Thoracic aorta (tissue), 2 donors: ENCODE measurements around the gene ARHGAP24. TPM values are rescaled to one million over a fixed set of nuclear protein-coding genes. Genes with fewer than 3 reads are reported as not detected.

Experiments
- ATAC-seq: fragments of 150-250 bp; one replicate; pipeline ENCODE4 v1.8.0; 2017; ENCODE audit warnings: low read depth; ENCODE audit not compliant: insufficient number of reproducible peaks, low FRiP score
- DNase-seq: peaks from one replicate; pipeline ENCODE4 v3.0.0-alpha.2; 2020; ENCODE audit warnings: low spot score
- H3K27ac ChIP-seq, 2 donors: fragments of 200-600 bp; sonication (generic); 1 replicate in 1 of 2; 2 replicates in 1 of 2; pipeline ENCODE4 v1.5.1; 2016; ENCODE audit warnings: mild to moderate bottlenecking in 2 of 2, moderate library complexity in 2 of 2
- H3K27me3 ChIP-seq: fragments of 200-600 bp; sonication (generic); replicated peaks from 2 replicates; pipeline ENCODE4 v1.6.0; 2016; ENCODE audit warnings: mild to moderate bottlenecking; ENCODE audit not compliant: insufficient read depth
- H3K36me3 ChIP-seq: fragments of 200-600 bp; sonication (generic); one replicate; pipeline ENCODE4 v1.5.1; 2016
- H3K4me1 ChIP-seq, 2 donors: fragments of 200-600 bp; sonication (generic); 1 replicate in 1 of 2; 2 replicates in 1 of 2; pipeline versions ENCODE4 v1.5.1 to v1.6.0; 2016; ENCODE audit warnings: low read depth in 2 of 2, mild to moderate bottlenecking in 1 of 2; ENCODE audit not compliant: control insufficient read depth in 1 of 2
- H3K4me3 ChIP-seq: fragments of 200-600 bp; sonication (generic); 2 replicates; pipeline ENCODE4 v1.5.1; 2016; ENCODE audit warnings: mild to moderate bottlenecking
- H3K9me3 ChIP-seq: fragments of 200-600 bp; sonication (generic); 2 replicates; pipeline ENCODE4 v1.5.1; 2016
- CTCF ChIP-seq: fragments of 200-600 bp; sonication (generic); IDR thresholded peaks from one replicate; pipeline ENCODE4 v1.5.1; 2019; ENCODE audit warnings: antibody characterized with exemption
- total RNA-seq, 2 donors: library from RNA; depleted of rRNA; stranded (reverse); fragments of >200 nt; gene quantifications; one replicate each; pipeline versions ENCODE4 v1.1.0 to v1.2.3, GENCODE V29; 2016

Gene ARHGAP24
- total RNA-seq, 2 donors from 2014 or later, result 30.1 to 43.6 TPM

DNA sequence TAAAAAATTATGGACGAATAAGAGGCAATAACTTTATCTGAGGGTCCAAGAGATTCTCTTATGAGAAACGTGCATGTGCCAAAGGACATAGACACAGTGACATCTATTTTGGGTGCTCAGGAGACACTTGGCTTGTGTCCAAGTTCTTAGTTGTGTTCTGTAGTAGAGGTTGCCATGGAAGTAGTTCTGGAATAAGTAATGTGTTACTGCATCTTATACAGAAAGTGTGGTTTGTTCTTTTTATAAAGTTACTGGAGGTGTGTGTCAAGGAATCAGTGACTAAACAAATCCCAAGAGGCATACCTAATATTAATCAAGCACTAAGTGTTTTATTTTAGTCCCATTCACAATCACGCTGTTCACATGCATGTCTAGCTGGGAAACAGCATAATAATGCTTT lies 305.7 kb downstream of the ARHGAP24 start:
- Histone ChIP-seq H3K36me3 (no peaks in the 10 kb centered on the region), H3K27ac (peak overlapping the region in 1 of 2 donors; percentile 31), H3K4me3 (peak overlapping the region; percentile 30), H3K9me3 (no peaks in the 10 kb centered on the region), H3K27me3 (no peaks in the 10 kb centered on the region), H3K4me1 (peaks cover 16 to 36% of the 10 kb centered on the region in 2 donors)
- DNase-seq (no peak), ATAC-seq (peak; percentile 30)
- no peak for TF ChIP-seq CTCF

DNA sequence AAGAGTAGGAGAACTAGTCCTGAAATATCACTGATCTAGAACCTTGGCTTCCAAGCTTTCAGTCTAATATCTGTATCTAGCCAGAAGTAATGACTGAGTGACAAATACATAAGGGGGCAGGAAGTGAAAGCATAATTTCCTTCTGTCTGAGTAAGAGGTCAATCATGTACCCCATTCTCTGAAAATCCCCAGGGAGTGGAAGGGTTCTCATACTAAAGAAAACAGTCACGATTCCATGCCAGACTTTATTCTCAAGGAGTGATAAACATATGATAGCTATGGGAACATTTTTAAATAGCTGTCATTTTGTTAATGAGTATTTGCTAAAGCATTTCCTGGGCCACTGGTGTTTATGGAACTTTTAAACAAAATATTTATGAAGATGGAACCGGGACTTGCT lies 308.5 kb downstream of the ARHGAP24 start:
- Histone ChIP-seq H3K9me3 (no peaks in the 10 kb centered on the region), H3K4me3 (no peak overlapping the region), H3K36me3 (no peaks in the 10 kb centered on the region), H3K27me3 (no peaks in the 10 kb centered on the region), H3K27ac (peak overlapping the region in 1 of 2 donors; percentile 52), H3K4me1 (peaks cover 19 to 40% of the 10 kb centered on the region in 2 donors)
- DNase-seq (no peak), ATAC-seq (peak; percentile 54)
- no peak for TF ChIP-seq CTCF

DNA sequence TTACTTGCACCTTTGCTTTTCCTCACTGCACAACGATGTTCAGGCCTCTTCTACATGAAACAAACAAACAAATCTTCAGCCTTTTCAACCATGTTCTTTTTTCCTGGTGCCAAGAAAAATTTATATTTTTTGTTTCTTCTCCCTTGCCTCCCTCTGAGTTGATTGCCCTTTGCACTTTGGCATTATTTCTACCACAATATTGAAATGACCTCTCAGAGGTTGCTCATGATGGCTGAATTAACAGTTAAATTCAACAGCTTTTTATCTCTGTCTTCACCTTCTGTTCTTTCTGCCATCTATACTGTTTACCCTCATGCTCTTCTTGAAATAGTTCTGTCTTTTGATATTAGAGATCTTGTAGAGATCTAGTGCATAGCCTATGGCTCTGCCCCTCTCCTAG lies 308.9 kb downstream of the ARHGAP24 start:
- no peak overlapping the region for H3K4me3 ChIP-seq
- DNase-seq, result no peak
- no peaks in the 10 kb centered on the region for H3K36me3 ChIP-seq
- no peaks in the 10 kb centered on the region for H3K27me3 ChIP-seq
- peak overlapping the region; percentile 18 to 52 for H3K27ac ChIP-seq
- peaks cover 19 to 44% of the 10 kb centered on the region in 2 donors for H3K4me1 ChIP-seq
- ATAC-seq, result no peak
- no peak for TF ChIP-seq CTCF
- H3K9me3 ChIP-seq, result no peaks in the 10 kb centered on the region

DNA sequence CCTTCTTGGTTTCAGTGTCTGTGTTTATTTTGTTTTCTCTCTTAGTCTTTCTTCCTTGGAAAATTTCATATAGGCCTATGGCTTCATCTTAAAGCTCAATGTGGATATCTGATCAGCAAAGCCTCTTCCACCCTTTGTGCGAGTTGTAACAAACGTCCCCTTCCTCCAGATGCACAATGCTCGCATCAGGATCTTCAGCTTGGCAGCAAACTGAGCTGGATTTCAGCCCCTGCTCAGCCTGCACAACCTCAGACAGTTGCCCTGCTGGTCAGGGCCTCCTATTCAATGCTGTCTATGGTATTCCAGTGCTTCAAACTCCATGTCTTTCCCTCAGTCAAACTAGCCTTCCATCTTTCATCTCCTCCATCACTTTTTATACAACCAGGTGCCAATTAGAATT lies 309.4 kb downstream of the ARHGAP24 start:
- H3K4me3 ChIP-seq, result no peak overlapping the region
- DNase-seq (no peak), ATAC-seq (no peak)
- H3K9me3 ChIP-seq, result no peaks in the 10 kb centered on the region
- peak overlapping the region; percentile 18 to 52 for H3K27ac ChIP-seq
- peaks cover 19 to 45% of the 10 kb centered on the region in 2 donors for H3K4me1 ChIP-seq
- H3K36me3 ChIP-seq, result no peaks in the 10 kb centered on the region
- H3K27me3 ChIP-seq, result no peaks in the 10 kb centered on the region
- no peak for TF ChIP-seq CTCF

DNA sequence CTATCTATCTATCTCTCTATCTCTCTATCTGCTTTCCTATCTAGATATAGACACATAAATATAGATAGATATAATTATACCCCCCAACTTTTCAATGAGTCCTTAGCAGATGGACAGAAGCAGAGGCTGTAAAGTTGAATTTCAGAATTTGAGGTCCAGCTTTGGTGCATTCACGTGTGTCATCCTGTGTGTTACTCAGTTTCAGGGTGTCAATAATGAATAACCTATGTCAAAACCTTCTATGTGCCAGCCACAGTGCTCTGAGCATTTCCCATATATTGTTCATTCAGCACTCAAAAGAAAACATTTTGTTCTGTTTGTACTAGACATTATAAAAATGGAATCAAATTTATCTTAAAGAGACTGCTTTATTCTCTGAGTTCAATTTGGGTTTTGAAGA lies 310.0 kb downstream of the ARHGAP24 start:
- H3K4me1 ChIP-seq, result peaks cover 17 to 45% of the 10 kb centered on the region in 2 donors
- no peak for TF ChIP-seq CTCF
- no peak for ATAC-seq
- H3K27me3 ChIP-seq, result no peaks in the 10 kb centered on the region
- H3K27ac ChIP-seq, result no peak overlapping the region
- H3K9me3 ChIP-seq, result no peaks in the 10 kb centered on the region
- no peaks in the 10 kb centered on the region for H3K36me3 ChIP-seq
- H3K4me3 ChIP-seq, result no peak overlapping the region
- no peak for DNase-seq
